Astrocyte of the cerebellum (primary cell): ENCODE results near the gene SPATA31D1.

Experiments
- DNase-seq: peaks from one replicate; pipeline ENCODE4 v3.0.0-alpha.2; 2011; ENCODE audit warnings: low read depth
- H3K4me3 ChIP-seq: 2 replicates; pipeline ENCODE4 v1.5.1; 2011; ENCODE audit warnings: mild to moderate bottlenecking, low read depth, low read length, moderate library complexity
- CTCF ChIP-seq: IDR thresholded peaks from 2 replicates; pipeline ENCODE4 v1.5.1; 2012; ENCODE audit warnings: low read length, low read depth, moderate library complexity, mild to moderate bottlenecking; ENCODE audit errors: missing control alignments
- in situ Hi-C: cut with HindIII; loops from 2 replicates; pipeline ENCODE4 v1.10.0; 2017; ENCODE audit warnings: low sequenced_read_pairs

The SPATA31D1 gene

GRCh38 chr9:81984928-81985327 is 3.6 kb upstream of the SPATA31D1 start:
- no peak overlapping the region for H3K4me3 ChIP-seq
- TF ChIP-seq CTCF = no peak
- in situ Hi-C loops = loop anchor here (25.0 kb wide), 1 partner anchor 98 kb away; no protein-coding TSS in a partner anchor
- DNase-seq = no peak

GRCh38 chr9:81986051-81986450 is 2.5 kb upstream of the SPATA31D1 start:
- no peak overlapping the region for H3K4me3 ChIP-seq
- no peak for TF ChIP-seq CTCF
- in situ Hi-C loops = loop anchor here (25.0 kb wide), 1 partner anchor 99 kb away; no protein-coding TSS in a partner anchor
- no peak for DNase-seq

- DNase-seq = no peak
- no peak for TF ChIP-seq CTCF
- H3K4me3 ChIP-seq = no peak overlapping the region
- in situ Hi-C loops = loop anchor here (25.0 kb wide), 1 partner anchor 102 kb away; no protein-coding TSS in a partner anchor
Measured at GRCh38 chr9:81989700-81990099, 1.1 kb downstream of the SPATA31D1 start.

GRCh38 chr9:81993656-81994055 is 5.1 kb downstream of the SPATA31D1 start:
- no peak for DNase-seq
- in situ Hi-C loops = loop anchor here (25.0 kb wide), 1 partner anchor 106 kb away; no protein-coding TSS in a partner anchor
- no peak overlapping the region for H3K4me3 ChIP-seq
- TF ChIP-seq CTCF = no peak

GRCh38 chr9:81999806-82000205 is 11.2 kb downstream of the SPATA31D1 start:
- H3K4me3 ChIP-seq = no peak overlapping the region
- no peak for TF ChIP-seq CTCF
- no peak for DNase-seq
- in situ Hi-C loops = loop anchor here (25.0 kb wide), 1 partner anchor 113 kb away; no protein-coding TSS in a partner anchor

GRCh38 chr9:82010711-82011110 is 22.1 kb downstream of the SPATA31D1 start:
- TF ChIP-seq CTCF = no peak
- no peak overlapping the region for H3K4me3 ChIP-seq
- in situ Hi-C loops = no loop called here

GRCh38 chr9:82011133-82011532 is 22.6 kb downstream of the SPATA31D1 start:
- H3K4me3 ChIP-seq = no peak overlapping the region

More at GRCh38 chr9:82010711-82011110, 22.1 kb downstream of the SPATA31D1 start:
- no peak for DNase-seq

More at GRCh38 chr9:82011133-82011532, 22.6 kb downstream of the SPATA31D1 start:
- TF ChIP-seq CTCF = no peak
- in situ Hi-C loops = no loop called here
- DNase-seq = no peak
